Activated CD4-positive, alpha-beta T cell treated with anti-CD3 and anti-CD28 coated beads, Interleukin-2, amount 10 ng/mL, durations not matched to agents 24 days and 14 days (primary cell): ENCODE results near the gene TRAF2. TPM values are rescaled to one million over a fixed set of nuclear protein-coding genes. Genes with fewer than 3 reads are reported as not detected.

Experiments
- DNase-seq: peaks from one replicate; pipeline ENCODE4 v3.0.0; 2022
- H3K27ac Mint-ChIP-seq: one replicate; pipeline ENCODE4 v1.8.0; 2022; ENCODE audit warnings: mild to moderate bottlenecking, mixed read lengths
- H3K27me3 Mint-ChIP-seq: one replicate; pipeline ENCODE4 v1.8.0; 2022; ENCODE audit warnings: mixed read lengths
- H3K36me3 Mint-ChIP-seq: one replicate; pipeline ENCODE4 v1.8.0; 2022; ENCODE audit warnings: low read depth, mild to moderate bottlenecking, mixed read lengths
- H3K4me1 Mint-ChIP-seq: one replicate; pipeline ENCODE4 v1.8.0; 2021; ENCODE audit warnings: mixed read lengths
- H3K4me3 Mint-ChIP-seq: one replicate; pipeline ENCODE4 v1.8.0; 2022; ENCODE audit warnings: mild to moderate bottlenecking, moderate library complexity, mixed read lengths
- H3K9me3 Mint-ChIP-seq: one replicate; pipeline ENCODE4 v1.8.0; 2021; ENCODE audit warnings: mixed read lengths
- intact Hi-C: fragments of 100-400 bp; cut with micrococcal nuclease; formaldehyde crosslinking; loops from one replicate; pipeline ENCODE4 v1.15.1; 2023
- total RNA-seq: library from RNA; stranded (reverse); gene quantifications from 2 replicates; pipeline ENCODE4 v1.2.3, GENCODE V29; 2022

TRAF2 gene
- total RNA-seq, 1 donor from 2014 or later = 66.6 TPM

GRCh38 chr9:136942112-136942880, 56.0 kb downstream of the TRAF2 start:
- H3K27ac Mint-ChIP-seq = peak overlapping the region; percentile 8
- intact Hi-C loops = no loop called here
- peaks cover 3% of the 10 kb centered on the region for H3K4me1 Mint-ChIP-seq
- H3K36me3 Mint-ChIP-seq = peaks cover 21% of the 10 kb centered on the region
- DNase-seq = peak; percentile 60
- H3K9me3 Mint-ChIP-seq = no peaks in the 10 kb centered on the region
- H3K4me3 Mint-ChIP-seq = peak overlapping the region; percentile 83
- no peaks in the 10 kb centered on the region for H3K27me3 Mint-ChIP-seq

DNA sequence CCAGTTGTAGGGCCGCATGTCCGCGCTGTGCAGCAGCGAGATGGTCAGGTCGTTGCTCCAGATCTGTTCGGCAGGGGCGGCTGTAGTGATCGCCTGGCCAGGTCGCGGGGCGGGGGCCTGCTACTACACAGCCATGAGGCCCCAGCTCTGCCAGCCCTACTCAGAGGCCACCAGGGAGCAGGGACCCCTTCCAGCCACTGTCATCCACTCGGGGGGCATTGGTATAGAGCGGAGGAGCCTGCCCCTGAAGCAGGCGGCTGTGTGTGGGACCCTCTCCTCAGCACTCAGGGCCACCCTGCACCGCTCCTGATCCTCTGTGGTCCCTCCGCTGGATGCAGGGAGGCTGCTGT, 56.5 kb downstream of the TRAF2 start:
- DNase-seq = no peak
- intact Hi-C loops = no loop called here
- Mint-ChIP-seq H3K9me3 (no peaks in the 10 kb centered on the region), H3K27me3 (no peaks in the 10 kb centered on the region), H3K4me1 (peaks cover 3% of the 10 kb centered on the region), H3K27ac (peak overlapping the region; percentile 8), H3K4me3 (peak overlapping the region; percentile 83), H3K36me3 (peaks cover 18% of the 10 kb centered on the region)

DNA sequence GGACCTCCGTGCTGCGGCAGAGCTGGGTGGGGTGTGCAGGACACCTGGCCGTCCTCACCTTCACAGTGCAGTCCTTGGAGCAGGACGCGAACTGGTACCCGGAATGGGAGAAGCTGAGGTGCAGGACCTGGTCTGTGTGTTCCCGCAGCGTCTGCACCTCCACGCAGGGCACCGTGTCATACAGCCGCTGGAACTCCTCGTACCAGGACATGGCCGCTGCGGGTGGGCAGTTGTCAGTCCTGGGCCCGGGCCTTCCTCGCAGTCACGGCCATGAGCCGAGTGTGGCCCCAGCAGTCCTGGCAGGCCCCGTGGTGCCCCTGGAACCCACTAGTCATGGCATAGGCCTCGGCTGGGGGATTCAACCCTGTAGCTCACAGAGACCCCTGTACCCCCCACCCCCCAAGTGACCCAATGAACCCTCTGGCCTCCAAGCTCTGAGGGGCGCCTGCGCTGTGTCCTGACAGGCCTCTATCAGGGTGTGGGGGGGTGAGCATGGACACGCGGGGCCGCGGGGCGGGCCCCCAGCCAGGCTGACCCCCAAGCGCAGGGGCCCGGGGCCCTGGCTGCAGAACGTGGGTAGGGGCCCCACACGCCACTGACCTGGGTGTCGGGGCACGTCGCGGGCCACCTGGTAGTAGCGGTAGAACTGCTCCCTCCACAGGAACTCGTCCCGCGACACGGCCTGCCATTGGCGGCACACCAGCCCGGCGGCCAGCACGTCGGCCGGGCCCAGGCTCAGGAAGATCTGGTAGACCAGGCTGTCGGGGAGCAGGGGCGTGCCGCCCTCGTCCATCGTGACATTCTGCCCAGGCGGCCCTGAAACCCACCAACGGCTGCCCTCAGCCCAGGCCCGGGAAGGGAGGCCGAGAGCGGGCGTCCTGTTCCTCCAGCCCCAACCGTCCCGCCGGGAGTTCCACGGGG, 57.2 kb downstream of the TRAF2 start:
- Mint-ChIP-seq H3K4me3 (peak overlapping the region; percentile 83), H3K27ac (peak overlapping the region; percentile 82), H3K4me1 (peaks cover 3% of the 10 kb centered on the region), H3K9me3 (no peaks in the 10 kb centered on the region), H3K36me3 (peaks cover 16% of the 10 kb centered on the region), H3K27me3 (no peaks in the 10 kb centered on the region)
- intact Hi-C loops = loop anchor here (1.0 kb wide), 4 partner anchors 41 to 94 kb away; partner anchors contain the start of genes PAXX, PHPT1 and TRAF2
- peak; percentile 85 for DNase-seq

GRCh38 chr9:136944212-136944518, 57.8 kb downstream of the TRAF2 start:
- H3K27me3 Mint-ChIP-seq = no peaks in the 10 kb centered on the region
- H3K27ac Mint-ChIP-seq = no peak overlapping the region
- peak overlapping the region; percentile 83 for H3K4me3 Mint-ChIP-seq
- no peak for DNase-seq
- H3K4me1 Mint-ChIP-seq = peaks cover 3% of the 10 kb centered on the region
- H3K9me3 Mint-ChIP-seq = no peaks in the 10 kb centered on the region
- H3K36me3 Mint-ChIP-seq = peaks cover 12% of the 10 kb centered on the region
- intact Hi-C loops = loop anchor here (1.0 kb wide), 4 partner anchors 42 to 95 kb away; partner anchors contain the start of genes PAXX, PHPT1 and TRAF2

DNA sequence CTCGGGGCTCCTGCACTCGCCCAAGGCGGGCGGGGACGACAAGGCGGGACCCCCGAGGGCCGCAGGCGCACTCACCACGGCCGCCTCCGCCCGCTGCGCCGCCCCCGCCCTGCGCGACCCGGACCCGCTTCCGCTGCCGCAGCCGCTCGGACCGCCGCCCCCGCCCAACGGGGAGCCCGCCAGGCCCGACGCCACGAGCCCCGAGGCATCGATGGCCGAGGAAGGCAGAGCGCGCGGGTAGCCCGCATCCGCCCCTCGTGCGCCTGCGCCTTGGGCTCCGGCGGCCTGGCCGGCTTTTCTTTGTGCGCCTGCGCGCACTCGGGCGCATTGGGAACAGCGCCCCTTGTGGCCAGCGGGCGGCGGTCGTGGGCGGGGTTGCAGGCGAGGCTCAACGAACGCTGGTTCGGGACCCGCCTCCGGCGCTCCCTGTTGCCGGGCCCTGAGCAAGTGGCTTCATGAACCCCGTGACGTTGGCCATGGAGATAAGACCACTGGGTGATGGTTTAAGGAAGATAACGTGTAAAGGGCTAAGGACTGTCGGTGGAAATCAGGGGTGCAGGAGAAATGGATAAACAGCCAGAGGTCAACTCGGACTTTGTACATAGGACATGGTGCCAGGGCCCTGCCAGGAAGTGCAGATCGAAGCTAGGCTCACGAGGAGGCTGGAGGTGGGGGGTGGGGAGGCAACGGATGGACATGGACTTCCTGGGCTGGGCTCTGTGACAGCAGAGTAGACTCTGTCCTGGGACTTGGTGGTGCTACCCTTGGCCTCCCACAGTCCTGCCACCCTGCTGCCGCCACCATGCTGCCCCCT, 58.4 kb downstream of the TRAF2 start, which contains the start of the genes C8G and FBXW5:
Gene C8G, plus strand, starts transcription at position 725 of the 814 bp plus-strand sequence. Its CDS starts 78 bp downstream, at position 803.
Gene FBXW5, minus strand, starts transcription at position 220 of the 814 bp plus-strand sequence. CDS start 655 bp downstream, outside the sequence.
- intact Hi-C loops = loop anchor here (1.0 kb wide), 4 partner anchors 42 to 95 kb away; partner anchors contain the start of genes PAXX, PHPT1 and TRAF2
- H3K27me3 Mint-ChIP-seq = no peaks in the 10 kb centered on the region
- peak; percentile 99 for DNase-seq
- peak within 1 kb of the TSS; percentile 87 for H3K27ac Mint-ChIP-seq
- peaks cover 12% of the 10 kb centered on the region for H3K36me3 Mint-ChIP-seq
- H3K4me3 Mint-ChIP-seq = peak within 1 kb of the TSS; percentile 83
- no peaks in the 10 kb centered on the region for H3K9me3 Mint-ChIP-seq
- peaks cover 3% of the 10 kb centered on the region for H3K4me1 Mint-ChIP-seq

GRCh38 chr9:136945333-136946227, 59.3 kb downstream of the TRAF2 start:
- Mint-ChIP-seq H3K4me1 (peaks cover 5% of the 10 kb centered on the region), H3K27ac (no peak overlapping the region), H3K4me3 (no peak overlapping the region), H3K36me3 (peaks cover 12% of the 10 kb centered on the region), H3K9me3 (no peaks in the 10 kb centered on the region), H3K27me3 (no peaks in the 10 kb centered on the region)
- intact Hi-C loops = no loop called here
- no peak for DNase-seq

GRCh38 chr9:136946228-136947027, 60.1 kb downstream of the TRAF2 start:
- Mint-ChIP-seq H3K27me3 (no peaks in the 10 kb centered on the region), H3K4me3 (no peak overlapping the region), H3K4me1 (peaks cover 7% of the 10 kb centered on the region), H3K36me3 (peaks cover 9% of the 10 kb centered on the region), H3K27ac (no peak overlapping the region), H3K9me3 (no peaks in the 10 kb centered on the region)
- intact Hi-C loops = no loop called here
- no peak for DNase-seq

- H3K27me3 Mint-ChIP-seq = no peaks in the 10 kb centered on the region
- H3K27ac Mint-ChIP-seq = no peak overlapping the region
- intact Hi-C loops = no loop called here
- H3K4me3 Mint-ChIP-seq = no peak overlapping the region
- peak; percentile 59 for DNase-seq
- peaks cover 7% of the 10 kb centered on the region for H3K4me1 Mint-ChIP-seq
- H3K9me3 Mint-ChIP-seq = no peaks in the 10 kb centered on the region
- peaks cover 4% of the 10 kb centered on the region for H3K36me3 Mint-ChIP-seq
These were observed 60.9 kb downstream of the TRAF2 start for GRCh38 chr9:136947028-136947891.

DNA sequence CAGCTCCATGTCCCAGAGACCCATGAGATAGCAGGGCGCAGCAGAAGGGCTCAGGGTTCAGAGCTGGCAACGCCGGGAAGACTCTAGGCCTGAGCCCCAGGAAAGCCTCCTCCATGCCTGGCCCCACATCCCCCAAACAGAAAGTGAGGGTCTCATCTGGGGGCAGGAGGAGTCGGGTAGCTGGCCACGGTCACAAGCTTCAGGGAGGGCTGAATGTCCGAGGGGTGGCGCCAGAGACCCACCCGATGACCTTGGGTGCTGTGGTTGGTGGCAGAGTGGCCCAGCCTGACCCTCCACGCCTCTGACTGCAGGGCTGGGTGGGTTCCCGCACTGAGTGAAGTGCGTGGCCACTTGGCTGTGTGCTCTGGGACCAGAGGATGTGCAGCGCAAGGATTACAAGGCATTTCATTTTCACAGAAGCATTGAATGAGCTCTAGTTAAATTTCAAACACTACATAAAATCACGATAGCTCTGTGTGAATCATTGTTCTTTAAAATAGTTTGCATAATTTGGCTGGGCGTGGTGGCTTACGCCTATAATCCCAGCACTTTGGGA, 61.7 kb downstream of the TRAF2 start:
- Mint-ChIP-seq H3K27me3 (no peaks in the 10 kb centered on the region), H3K27ac (no peak overlapping the region), H3K4me1 (peaks cover 7% of the 10 kb centered on the region), H3K4me3 (peak overlapping the region; percentile 88), H3K36me3 (peaks cover 3% of the 10 kb centered on the region), H3K9me3 (no peaks in the 10 kb centered on the region)
- intact Hi-C loops = no loop called here
- peak; percentile 61 for DNase-seq

DNA sequence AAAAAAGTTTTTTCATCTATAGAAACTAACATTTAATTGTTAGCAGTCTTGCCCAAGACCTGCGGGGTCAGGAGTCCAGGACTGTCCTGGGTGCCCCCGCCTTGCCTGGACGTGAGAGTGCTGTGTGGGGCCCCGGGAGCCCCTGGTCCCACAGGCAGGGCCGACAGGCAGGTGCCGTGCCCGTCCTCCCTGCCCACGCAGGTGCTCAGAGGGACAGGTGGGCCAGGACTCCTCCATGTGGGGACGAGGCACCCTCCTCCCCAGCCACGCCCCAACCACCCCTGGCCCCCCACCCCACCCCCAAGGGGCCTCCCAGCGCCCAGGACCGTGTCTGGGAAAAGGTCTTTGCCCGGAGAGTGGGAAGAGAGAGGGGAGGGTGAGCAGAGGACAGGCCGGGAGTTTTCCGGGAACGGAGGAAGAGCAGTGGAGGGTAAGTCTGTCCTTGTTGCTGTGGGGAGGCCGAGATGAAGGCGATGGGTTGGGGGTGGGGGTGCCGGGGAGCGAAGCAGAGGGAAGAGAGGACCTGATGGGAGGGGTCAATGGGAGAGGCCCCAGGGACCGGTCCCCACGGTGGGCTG, 63.0 kb downstream of the TRAF2 start:
- intact Hi-C loops = no loop called here
- DNase-seq = no peak

More for the DNA sequence above, 63.0 kb downstream of the TRAF2 start:
- Mint-ChIP-seq H3K4me1 (peaks cover 7% of the 10 kb centered on the region), H3K27ac (peak overlapping the region; percentile 76), H3K36me3 (no peaks in the 10 kb centered on the region), H3K4me3 (peak overlapping the region; percentile 88), H3K27me3 (no peaks in the 10 kb centered on the region), H3K9me3 (no peaks in the 10 kb centered on the region)
